Thyroid gland (tissue), 4 donors: ENCODE data around the gene TCHH. TPM values are rescaled to one million over a fixed set of nuclear protein-coding genes. Genes with fewer than 3 reads are reported as not detected.
"Not testable (repeated sequence)": the region's sequence is repeated elsewhere in the genome, so short reads cannot be mapped to it uniquely, and the experiment has no call there.

ENCODE experiments used
- DNase-seq, 2 donors: peaks; one replicate each; pipeline ENCODE4 v3.0.0-alpha.2; 2019
- H3K27ac ChIP-seq, 3 donors: fragments of 200-600 bp; sonication (generic); 1 replicate in 2 of 3; 2 replicates in 1 of 3; pipeline ENCODE4 v1.5.1; 2016 to 2019; ENCODE audit warnings: mild to moderate bottlenecking in 1 of 3, moderate library complexity in 1 of 3
- H3K27me3 ChIP-seq: fragments of 200-600 bp; sonication (generic); one replicate; pipeline ENCODE4 v1.5.1; 2019
- H3K36me3 ChIP-seq, 2 donors: fragments of 200-600 bp; sonication (generic); one replicate each; pipeline ENCODE4 v1.5.1; 2016 to 2019
- H3K4me1 ChIP-seq, 2 donors: fragments of 200-600 bp; sonication (generic); one replicate each; pipeline ENCODE4 v1.5.1; 2017 to 2019
- H3K4me3 ChIP-seq, 3 donors: fragments of 200-600 bp; sonication (generic); replicated peaks in 1 of 3; 1 replicate in 2 of 3; 2 replicates in 1 of 3; pipeline ENCODE4 v1.5.1; 2016; ENCODE audit warnings: mild to moderate bottlenecking in 1 of 3
- H3K9me3 ChIP-seq: fragments of 200-600 bp; sonication (generic); one replicate; pipeline ENCODE4 v1.5.1; 2017
- CTCF ChIP-seq, 6 experiments: fragments of 200-600 bp in 3 of 6; fragments of 450-650 bp in 3 of 6; sonication (generic) in 3 of 6; IDR thresholded peaks; one replicate each; pipeline ENCODE4 v1.5.1; 2016 to 2019; ENCODE audit warnings: antibody characterized with exemption in 6 of 6, mild to moderate bottlenecking in 2 of 6, inconsistent platforms in 1 of 6, moderate library complexity in 1 of 6
- POLR2A ChIP-seq, 2 donors: fragments of 450-650 bp; IDR thresholded peaks; one replicate each; pipeline ENCODE4 v1.6.1; 2017; ENCODE audit warnings: antibody characterized with exemption in 2 of 2, mild to moderate bottlenecking in 2 of 2, moderate library complexity in 1 of 2
- WGBS, 2 donors: methylation state at CpG; one replicate each; pipeline ENCODE4 v1.1.5; 2017; 5-methylcytosine and 5-hydroxymethylcytosine counted together
- intact Hi-C: fragments of 100-400 bp; cut with DNase I; formaldehyde crosslinking; loops from one replicate; pipeline ENCODE4 v1.15.1; 2023
- total RNA-seq, 4 donors: library from RNA; depleted of rRNA; stranded (reverse); fragments of >200 nt; gene quantifications; one replicate each; pipeline ENCODE4 v1.2.3, GENCODE V29; 2016

The TCHH gene
- total RNA-seq, 4 donors from 2014 or later = 0.11 to 0.40 (median 0.13) TPM; not detected in 1

DNA sequence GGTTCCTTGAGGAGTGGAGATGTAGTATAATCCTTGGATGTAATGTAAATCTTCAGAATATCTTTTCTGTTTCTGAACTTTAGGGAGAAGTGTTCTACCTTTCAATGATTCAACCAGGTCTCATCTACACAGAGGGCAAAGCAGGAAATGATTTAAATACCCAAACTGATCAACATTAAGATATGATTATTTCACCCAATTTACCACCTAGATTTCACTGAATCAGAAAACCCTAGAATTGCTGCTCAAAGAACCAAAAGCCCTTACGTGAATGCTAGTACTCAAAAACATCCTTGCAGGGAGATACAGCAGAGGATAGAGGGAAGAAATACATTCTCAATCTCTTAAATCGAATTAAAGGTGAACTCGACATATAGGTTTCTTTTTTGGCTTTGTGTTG, 38.8 kb upstream of the TCHH start:
- 86 to 97% methylated on average over 3 of the region's 3 CpGs for WGBS, 2 donors
- no peaks in the 10 kb centered on the region for H3K4me1 ChIP-seq
- intact Hi-C loops = no loop called here
- DNase-seq = no peak
- H3K27ac ChIP-seq = no peak overlapping the region
- H3K9me3 ChIP-seq = no peaks in the 10 kb centered on the region
- no peaks in the 10 kb centered on the region for H3K27me3 ChIP-seq
- TF ChIP-seq CTCF (IDR thresholded peaks at IDR 0.05) (no peak), POLR2A (IDR thresholded peaks at IDR 0.05) (no peak)
- no peak overlapping the region for H3K4me3 ChIP-seq
- no peaks in the 10 kb centered on the region for H3K36me3 ChIP-seq

DNA sequence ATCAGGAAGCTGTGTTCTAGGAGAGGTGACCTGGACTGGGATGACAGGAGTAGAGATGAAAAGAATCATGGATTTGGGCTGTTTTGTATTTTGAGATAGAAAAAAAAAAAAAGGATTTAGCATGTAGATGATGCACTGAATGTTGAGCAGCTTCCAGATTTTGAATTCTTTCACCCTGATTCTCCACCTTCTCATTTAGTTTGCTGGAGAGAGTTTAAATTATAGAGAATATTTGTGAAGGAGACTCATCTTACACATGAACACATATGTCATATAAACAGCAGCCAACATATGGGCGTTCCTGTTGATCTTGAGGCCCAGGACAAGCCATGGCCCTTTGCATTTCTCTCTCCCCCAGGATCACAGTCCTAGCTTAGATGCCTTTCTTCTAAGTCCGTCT, 36.4 kb upstream of the TCHH start:
- Histone ChIP-seq H3K4me1 (no peaks in the 10 kb centered on the region), H3K36me3 (no peaks in the 10 kb centered on the region), H3K27me3 (no peaks in the 10 kb centered on the region), H3K9me3 (no peaks in the 10 kb centered on the region), H3K27ac (no peak overlapping the region), H3K4me3 (no peak overlapping the region)
- intact Hi-C loops = no loop called here
- TF ChIP-seq CTCF (IDR thresholded peaks at IDR 0.05) (no peak), POLR2A (IDR thresholded peaks at IDR 0.05) (no peak)
- no peak for DNase-seq
- WGBS, 2 donors = 71 to 82% methylated on average over 2 of the region's 2 CpGs

GRCh38 chr1:152148981-152149380, 33.7 kb upstream of the TCHH start:
- no peak for DNase-seq
- H3K9me3 ChIP-seq = no peaks in the 10 kb centered on the region
- no peak overlapping the region for H3K4me3 ChIP-seq
- TF ChIP-seq CTCF (IDR thresholded peaks at IDR 0.05) = no peak
- no peak for TF ChIP-seq POLR2A (IDR thresholded peaks at IDR 0.05)
- no peaks in the 10 kb centered on the region for H3K27me3 ChIP-seq
- no peak overlapping the region for H3K27ac ChIP-seq
- 61 to 76% methylated on average over 1 of the region's 1 CpG for WGBS, 2 donors
- H3K36me3 ChIP-seq = no peaks in the 10 kb centered on the region
- H3K4me1 ChIP-seq = no peaks in the 10 kb centered on the region
- intact Hi-C loops = loop anchor here (5.0 to 10.0 kb wide), 2 partner anchors 33 to 94 kb away; no protein-coding TSS in a partner anchor

- no peaks in the 10 kb centered on the region for H3K36me3 ChIP-seq
- no peaks in the 10 kb centered on the region for H3K4me1 ChIP-seq
- no peak overlapping the region for H3K27ac ChIP-seq
- TF ChIP-seq POLR2A (IDR thresholded peaks at IDR 0.05) (no peak), CTCF (IDR thresholded peaks at IDR 0.05) (no peak)
- H3K4me3 ChIP-seq = no peak overlapping the region
- no peaks in the 10 kb centered on the region for H3K9me3 ChIP-seq
- DNase-seq = no peak
- intact Hi-C loops = loop anchor here (5.0 to 10.0 kb wide), 2 partner anchors 34 to 93 kb away; no protein-coding TSS in a partner anchor
- WGBS, 2 donors = 75 to 84% methylated on average over 1 to 3 of the region's 3 CpGs
- H3K27me3 ChIP-seq = no peaks in the 10 kb centered on the region
Observed at GRCh38 chr1:152148051-152148450, 32.8 kb upstream of the TCHH start.

GRCh38 chr1:152145769-152146168, 30.5 kb upstream of the TCHH start:
- no peak for DNase-seq
- Histone ChIP-seq H3K36me3 (no peaks in the 10 kb centered on the region), H3K27me3 (no peaks in the 10 kb centered on the region), H3K27ac (no peak overlapping the region), H3K4me3 (no peak overlapping the region), H3K9me3 (no peaks in the 10 kb centered on the region), H3K4me1 (no peaks in the 10 kb centered on the region)
- 79 to 80% methylated on average over 4 of the region's 4 CpGs for WGBS, 2 donors
- intact Hi-C loops = loop anchor here (5.0 to 10.0 kb wide), 2 partner anchors 37 to 91 kb away; no protein-coding TSS in a partner anchor
- no peak for TF ChIP-seq CTCF (IDR thresholded peaks at IDR 0.05)
- no peak for TF ChIP-seq POLR2A (IDR thresholded peaks at IDR 0.05)

GRCh38 chr1:152144674-152145183, 29.5 kb upstream of the TCHH start:
- 91% methylated on average over 8 to 10 of the region's 25 CpGs for WGBS, 2 donors
- H3K36me3 ChIP-seq, DNase-seq, H3K9me3 ChIP-seq, H3K4me1 ChIP-seq, H3K27me3 ChIP-seq, H3K27ac ChIP-seq, H3K4me3 ChIP-seq: not testable (repeated sequence)
- intact Hi-C loops = loop anchor here (5.0 to 10.0 kb wide), 2 partner anchors 38 to 90 kb away; no protein-coding TSS in a partner anchor
